Body of pancreas (tissue), 4 donors: ENCODE data around the gene GNB1L.

ENCODE experiments used
- POLR2A ChIP-seq, 3 donors: fragments of 450-650 bp; IDR thresholded peaks; one replicate each; pipeline ENCODE4 v1.6.1; 2016; ENCODE audit warnings: antibody characterized with exemption in 3 of 3, mild to moderate bottlenecking in 2 of 3
- TF ChIP-seq, protein P1 (sequence below), 7 experiments: fragments of 450-650 bp in 4 of 7; fragments of 200-600 bp in 3 of 7; sonication (generic) in 3 of 7; IDR thresholded peaks; one replicate each; pipeline ENCODE4 v1.5.1; 2016 to 2019; ENCODE audit warnings: antibody characterized with exemption in 7 of 7

DNA sequence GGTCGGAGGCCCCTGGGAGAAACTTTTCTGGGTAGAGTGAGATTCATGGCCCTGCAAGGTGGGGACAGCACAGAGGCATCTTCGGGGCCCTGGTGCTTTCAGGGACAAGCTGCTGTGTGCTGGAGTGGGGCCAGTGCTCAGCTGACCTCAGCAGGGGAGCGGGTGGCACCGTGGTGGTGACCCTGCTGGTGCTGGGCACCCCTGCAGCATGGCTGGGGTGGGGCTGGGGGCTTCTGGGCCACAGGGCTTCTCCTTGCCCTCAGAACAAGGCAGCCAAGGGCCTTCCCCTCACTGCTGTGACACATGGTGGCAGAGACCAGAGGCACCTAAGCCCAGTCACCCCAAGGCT, 24.9 kb upstream of the GNB1L start:
- TF ChIP-seq, protein P1, sequence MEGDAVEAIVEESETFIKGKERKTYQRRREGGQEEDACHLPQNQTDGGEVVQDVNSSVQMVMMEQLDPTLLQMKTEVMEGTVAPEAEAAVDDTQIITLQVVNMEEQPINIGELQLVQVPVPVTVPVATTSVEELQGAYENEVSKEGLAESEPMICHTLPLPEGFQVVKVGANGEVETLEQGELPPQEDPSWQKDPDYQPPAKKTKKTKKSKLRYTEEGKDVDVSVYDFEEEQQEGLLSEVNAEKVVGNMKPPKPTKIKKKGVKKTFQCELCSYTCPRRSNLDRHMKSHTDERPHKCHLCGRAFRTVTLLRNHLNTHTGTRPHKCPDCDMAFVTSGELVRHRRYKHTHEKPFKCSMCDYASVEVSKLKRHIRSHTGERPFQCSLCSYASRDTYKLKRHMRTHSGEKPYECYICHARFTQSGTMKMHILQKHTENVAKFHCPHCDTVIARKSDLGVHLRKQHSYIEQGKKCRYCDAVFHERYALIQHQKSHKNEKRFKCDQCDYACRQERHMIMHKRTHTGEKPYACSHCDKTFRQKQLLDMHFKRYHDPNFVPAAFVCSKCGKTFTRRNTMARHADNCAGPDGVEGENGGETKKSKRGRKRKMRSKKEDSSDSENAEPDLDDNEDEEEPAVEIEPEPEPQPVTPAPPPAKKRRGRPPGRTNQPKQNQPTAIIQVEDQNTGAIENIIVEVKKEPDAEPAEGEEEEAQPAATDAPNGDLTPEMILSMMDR (IDR thresholded peaks at IDR 0.05), result no peak
- no peak for TF ChIP-seq POLR2A (IDR thresholded peaks at IDR 0.05)
